ENCODE data around the gene TMPRSS13. TPM values are rescaled to one million over a fixed set of nuclear protein-coding genes. Genes with fewer than 3 reads are reported as not detected.

The TMPRSS13 gene
- total and polyA plus RNA-seq, 2 experiments from 2014 or later: not detected

DNA sequence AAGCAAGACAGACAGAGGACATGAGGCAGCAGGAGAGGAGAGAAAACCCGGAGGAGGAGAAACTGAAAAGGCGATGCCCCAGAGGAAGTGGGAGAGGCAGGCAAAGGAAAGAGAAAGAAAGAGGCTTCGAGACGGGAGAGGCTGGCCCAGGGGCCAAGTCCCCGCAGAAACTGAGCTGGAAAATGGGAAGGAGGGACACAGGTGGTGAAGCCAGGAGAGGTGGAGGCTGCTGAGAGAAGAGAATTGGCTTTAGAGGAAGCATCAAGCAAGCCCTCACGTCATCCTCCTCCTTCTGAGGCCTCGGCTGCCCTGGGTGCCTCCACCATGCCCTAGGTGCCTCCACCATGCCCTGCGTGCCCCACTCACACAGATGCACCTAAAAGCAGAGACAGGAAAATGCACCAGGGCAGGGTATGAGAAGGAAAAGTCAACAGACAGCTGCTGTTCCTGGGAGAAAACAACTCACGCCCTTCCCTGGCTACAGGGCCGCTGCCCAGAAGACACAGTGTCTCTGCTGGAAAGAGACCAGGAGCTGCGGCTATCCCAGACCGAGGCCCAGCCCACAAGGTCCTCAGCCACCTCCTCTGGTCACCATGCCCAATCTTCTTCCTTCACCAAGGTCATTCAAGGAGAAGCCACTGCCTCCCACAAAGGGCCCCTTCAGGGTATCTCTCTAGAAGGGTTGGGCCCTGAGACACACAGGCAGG, 67.0 kb downstream of the TMPRSS13 start:
- Histone ChIP-seq H3F3A (ENCODE audit: insufficient read depth) (no peaks in the 10 kb centered on the region), H4K20me1 (ENCODE audit: insufficient read depth) (no peaks in the 10 kb centered on the region), H3K27ac (no peak overlapping the region), H2AFZ (no peak overlapping the region), H3K27me3 (replicated peaks; ENCODE audit: insufficient read depth) (no peaks in the 10 kb centered on the region; the same call in none of the 2 replicates), H3K79me2 (ENCODE audit: insufficient read depth) (no peaks in the 10 kb centered on the region), H3K36me3 (ENCODE audit: low read depth) (no peaks in the 10 kb centered on the region), H3K4me3 (no peak overlapping the region), H3K9me2 (ENCODE audit: insufficient read depth) (no peaks in the 10 kb centered on the region), H3K9ac (no peak overlapping the region), H3K4me1 (ENCODE audit: insufficient read depth) (no peaks in the 10 kb centered on the region), H3K9me3 (ENCODE audit: low read depth) (no peaks in the 10 kb centered on the region), H3K4me2 (ENCODE audit: unreplicated experiment) (no peak overlapping the region)
- TF ChIP-seq EZH2 (IDR thresholded peaks at IDR 0.05; ENCODE audit: insufficient read depth, poor library complexity, severe bottlenecking) (no peak), EZH2phosphoT487 (IDR thresholded peaks at IDR 0.05; ENCODE audit: insufficient read depth, low read depth) (no peak)
- DNase-seq: no peak
- WGBS, 2 experiments (ENCODE audit: low coverage in 1 of 2, low lambda C conversion rate in 2 of 2, missing lambda C conversion rate in 2 of 2): 51 to 55% methylated on average over 12 of the region's 12 CpGs
- in situ Hi-C loops (cut with MboI): no loop called here

- H4K20me1 ChIP-seq (ENCODE audit: insufficient read depth): no peaks in the 10 kb centered on the region
- no peaks in the 10 kb centered on the region for H3K4me1 ChIP-seq (ENCODE audit: insufficient read depth)
- no peaks in the 10 kb centered on the region for H3K9me2 ChIP-seq (ENCODE audit: insufficient read depth)
- H3K27me3 ChIP-seq (replicated peaks; ENCODE audit: insufficient read depth): no peaks in the 10 kb centered on the region; the same call in none of the 2 replicates
- no peak overlapping the region for H3K4me3 ChIP-seq
- no peaks in the 10 kb centered on the region for H3F3A ChIP-seq (ENCODE audit: insufficient read depth)
- no peak overlapping the region for H3K4me2 ChIP-seq (ENCODE audit: unreplicated experiment)
- no peaks in the 10 kb centered on the region for H3K79me2 ChIP-seq (ENCODE audit: insufficient read depth)
- no peak overlapping the region for H3K27ac ChIP-seq
- DNase-seq: no peak
- no peak overlapping the region for H3K9ac ChIP-seq
- no peak for TF ChIP-seq EZH2 (IDR thresholded peaks at IDR 0.05; ENCODE audit: insufficient read depth, poor library complexity, severe bottlenecking)
- TF ChIP-seq EZH2phosphoT487 (IDR thresholded peaks at IDR 0.05; ENCODE audit: insufficient read depth, low read depth): no peak
- 39 to 52% methylated on average over 13 of the region's 13 CpGs for WGBS, 2 experiments (ENCODE audit: low coverage in 1 of 2, low lambda C conversion rate in 2 of 2, missing lambda C conversion rate in 2 of 2)
- H2AFZ ChIP-seq: no peak overlapping the region
- H3K9me3 ChIP-seq (ENCODE audit: low read depth): no peaks in the 10 kb centered on the region
- H3K36me3 ChIP-seq (ENCODE audit: low read depth): no peaks in the 10 kb centered on the region
- in situ Hi-C loops (cut with MboI): no loop called here
Measured at GRCh38 chr11:117861151-117862018, 67.8 kb downstream of the TMPRSS13 start.

GRCh38 chr11:117860139-117860538, 69.1 kb downstream of the TMPRSS13 start:
- in situ Hi-C loops (cut with MboI): no loop called here
- no peaks in the 10 kb centered on the region; the same call in none of the 2 replicates for H3K27me3 ChIP-seq (replicated peaks; ENCODE audit: insufficient read depth)

DNA sequence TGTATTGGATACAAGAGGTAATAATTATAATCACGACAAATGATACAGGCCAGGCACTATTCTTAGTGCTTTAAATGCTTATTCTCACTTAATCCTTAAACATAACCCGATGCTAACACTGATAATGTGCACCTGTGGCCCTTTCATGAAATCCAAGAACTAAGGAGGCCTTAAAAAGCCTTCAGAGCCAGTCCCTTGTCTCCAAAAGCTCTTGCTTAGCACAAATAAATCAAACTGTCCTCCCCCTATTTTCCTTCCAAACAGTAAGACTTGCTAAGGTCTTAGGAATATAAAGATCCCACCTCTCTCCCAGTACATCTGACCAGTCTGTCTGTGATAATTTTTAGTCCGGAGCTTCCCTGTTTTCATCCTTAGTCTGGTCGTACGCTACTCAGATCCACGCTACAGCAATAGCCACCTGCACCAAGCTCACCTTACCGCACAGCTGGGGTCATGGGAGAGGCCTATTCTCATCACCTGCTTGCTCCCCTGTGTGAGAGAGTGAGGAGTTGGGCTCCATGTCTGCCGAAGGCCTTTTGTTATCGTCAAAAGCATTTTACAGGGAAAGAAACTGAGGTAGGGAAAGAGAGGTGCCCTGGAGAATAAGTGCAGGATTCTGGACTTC, 69.6 kb downstream of the TMPRSS13 start:
- no peaks in the 10 kb centered on the region; the same call in none of the 2 replicates for H3K27me3 ChIP-seq (replicated peaks; ENCODE audit: insufficient read depth)
- H2AFZ ChIP-seq: no peak overlapping the region
- no peaks in the 10 kb centered on the region for H4K20me1 ChIP-seq (ENCODE audit: insufficient read depth)
- in situ Hi-C loops (cut with MboI): no loop called here
- H3K9ac ChIP-seq: no peak overlapping the region
- no peaks in the 10 kb centered on the region for H3K9me3 ChIP-seq (ENCODE audit: low read depth)
- no peaks in the 10 kb centered on the region for H3K36me3 ChIP-seq (ENCODE audit: low read depth)
- TF ChIP-seq EZH2 (IDR thresholded peaks at IDR 0.05; ENCODE audit: insufficient read depth, poor library complexity, severe bottlenecking): no peak
- no peak for TF ChIP-seq EZH2phosphoT487 (IDR thresholded peaks at IDR 0.05; ENCODE audit: insufficient read depth, low read depth)
- no peak for DNase-seq
- H3K79me2 ChIP-seq (ENCODE audit: insufficient read depth): no peaks in the 10 kb centered on the region
- no peak overlapping the region for H3K27ac ChIP-seq
- 46 to 49% methylated on average over 9 of the region's 9 CpGs for WGBS, 2 experiments (ENCODE audit: low coverage in 1 of 2, low lambda C conversion rate in 2 of 2, missing lambda C conversion rate in 2 of 2)
- H3K4me2 ChIP-seq (ENCODE audit: unreplicated experiment): no peak overlapping the region
- no peaks in the 10 kb centered on the region for H3K4me1 ChIP-seq (ENCODE audit: insufficient read depth)
- H3K4me3 ChIP-seq: no peak overlapping the region
- H3K9me2 ChIP-seq (ENCODE audit: insufficient read depth): no peaks in the 10 kb centered on the region
- no peaks in the 10 kb centered on the region for H3F3A ChIP-seq (ENCODE audit: insufficient read depth)

More at GRCh38 chr11:117860139-117860538, 69.1 kb downstream of the TMPRSS13 start:
- no peak overlapping the region for H3K27ac ChIP-seq
- H3K4me1 ChIP-seq (ENCODE audit: insufficient read depth): no peaks in the 10 kb centered on the region
- H3K9me2 ChIP-seq (ENCODE audit: insufficient read depth): no peaks in the 10 kb centered on the region
- no peak overlapping the region for H3K9ac ChIP-seq
- TF ChIP-seq EZH2phosphoT487 (IDR thresholded peaks at IDR 0.05; ENCODE audit: insufficient read depth, low read depth) (no peak), EZH2 (IDR thresholded peaks at IDR 0.05; ENCODE audit: insufficient read depth, poor library complexity, severe bottlenecking) (no peak)
- no peak for DNase-seq
- WGBS, 2 experiments (ENCODE audit: low coverage in 1 of 2, low lambda C conversion rate in 2 of 2, missing lambda C conversion rate in 2 of 2): 68% methylated on average over 6 of the region's 6 CpGs
- H3F3A ChIP-seq (ENCODE audit: insufficient read depth): no peaks in the 10 kb centered on the region
- H3K9me3 ChIP-seq (ENCODE audit: low read depth): no peaks in the 10 kb centered on the region
- no peak overlapping the region for H2AFZ ChIP-seq
- no peak overlapping the region for H3K4me3 ChIP-seq
- H3K79me2 ChIP-seq (ENCODE audit: insufficient read depth): no peaks in the 10 kb centered on the region
- H4K20me1 ChIP-seq (ENCODE audit: insufficient read depth): no peaks in the 10 kb centered on the region
- H3K36me3 ChIP-seq (ENCODE audit: low read depth): no peaks in the 10 kb centered on the region
- no peak overlapping the region for H3K4me2 ChIP-seq (ENCODE audit: unreplicated experiment)
